Activated T-helper 1 cell treated with anti-CD3 and anti-CD28 coated beads, Interleukin-12 subunit alpha, Interleukin-12 subunit beta, Interleukin-2, Interleukin-4 antibody, amounts not matched to agents 30 ng/mL and 10 ng/mL and 1 ng/mL, durations not matched to agents 14 hours and 24 hours and 36 hours (primary cell): ENCODE results near the gene XPC. TPM values are rescaled to one million over a fixed set of nuclear protein-coding genes. Genes with fewer than 3 reads are reported as not detected.

Source experiments
- DNase-seq: peaks from one replicate; pipeline ENCODE4 v3.0.0; 2021; ENCODE audit warnings: low spot score
- H3K27ac Mint-ChIP-seq: one replicate; pipeline ENCODE4 v1.8.0; 2021; ENCODE audit warnings: mild to moderate bottlenecking, mixed read lengths
- H3K27me3 Mint-ChIP-seq: one replicate; pipeline ENCODE4 v1.8.0; 2022; ENCODE audit warnings: mild to moderate bottlenecking, moderate library complexity, mixed read lengths; ENCODE audit not compliant: insufficient read depth
- H3K36me3 Mint-ChIP-seq: one replicate; pipeline ENCODE4 v1.8.0; 2021; ENCODE audit warnings: low read depth, mixed read lengths
- H3K4me1 Mint-ChIP-seq: one replicate; pipeline ENCODE4 v1.8.0; 2021; ENCODE audit warnings: low read depth, mixed read lengths
- H3K4me3 Mint-ChIP-seq: one replicate; pipeline ENCODE4 v1.8.0; 2021; ENCODE audit warnings: mild to moderate bottlenecking, moderate library complexity, mixed read lengths
- H3K9me3 Mint-ChIP-seq: one replicate; pipeline ENCODE4 v1.8.0; 2021; ENCODE audit warnings: mixed read lengths
- intact Hi-C: fragments of 100-400 bp; cut with micrococcal nuclease; formaldehyde crosslinking; loops from one replicate; pipeline ENCODE4 v1.15.1; 2024
- total RNA-seq: library from RNA; stranded (reverse); gene quantifications from 2 replicates; pipeline ENCODE4 v1.2.3, GENCODE V29; 2022

XPC gene
- total RNA-seq, 1 donor from 2014 or later: 34.1 TPM

DNA sequence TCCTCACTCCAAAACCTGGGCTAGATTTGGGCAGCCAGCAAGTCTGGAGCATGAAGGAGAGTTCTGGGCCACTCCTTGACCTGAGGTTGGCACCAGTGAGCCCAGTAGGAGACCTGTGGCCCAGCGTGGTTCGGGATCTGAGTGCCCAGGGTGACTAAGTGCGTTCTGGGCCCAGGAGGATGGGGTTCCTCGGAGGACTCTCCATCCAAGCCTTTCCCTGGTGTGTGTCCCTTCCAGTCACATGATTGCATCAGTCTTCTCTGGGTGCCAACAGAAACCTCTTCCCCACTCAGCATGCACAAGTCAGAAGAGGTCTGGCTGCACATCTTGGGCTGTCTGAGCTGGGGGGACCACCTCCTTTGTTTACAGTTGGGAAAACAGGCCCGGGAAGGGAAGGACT lies 38.6 kb downstream of the XPC start:
- intact Hi-C loops: no loop called here
- no peak for DNase-seq
- Mint-ChIP-seq H3K9me3 (no peaks in the 10 kb centered on the region), H3K36me3 (peaks cover 46% of the 10 kb centered on the region), H3K27ac (no peak overlapping the region), H3K4me3 (no peak overlapping the region), H3K27me3 (no peaks in the 10 kb centered on the region), H3K4me1 (peaks cover 44% of the 10 kb centered on the region)

GRCh38 chr3:14138878-14139655 lies 39.3 kb downstream of the XPC start:
- peaks cover 47% of the 10 kb centered on the region for H3K36me3 Mint-ChIP-seq
- no peak overlapping the region for H3K27ac Mint-ChIP-seq
- no peak overlapping the region for H3K4me3 Mint-ChIP-seq
- intact Hi-C loops: no loop called here
- H3K27me3 Mint-ChIP-seq: no peaks in the 10 kb centered on the region
- peaks cover 37% of the 10 kb centered on the region for H3K4me1 Mint-ChIP-seq
- no peak for DNase-seq
- H3K9me3 Mint-ChIP-seq: no peaks in the 10 kb centered on the region

DNA sequence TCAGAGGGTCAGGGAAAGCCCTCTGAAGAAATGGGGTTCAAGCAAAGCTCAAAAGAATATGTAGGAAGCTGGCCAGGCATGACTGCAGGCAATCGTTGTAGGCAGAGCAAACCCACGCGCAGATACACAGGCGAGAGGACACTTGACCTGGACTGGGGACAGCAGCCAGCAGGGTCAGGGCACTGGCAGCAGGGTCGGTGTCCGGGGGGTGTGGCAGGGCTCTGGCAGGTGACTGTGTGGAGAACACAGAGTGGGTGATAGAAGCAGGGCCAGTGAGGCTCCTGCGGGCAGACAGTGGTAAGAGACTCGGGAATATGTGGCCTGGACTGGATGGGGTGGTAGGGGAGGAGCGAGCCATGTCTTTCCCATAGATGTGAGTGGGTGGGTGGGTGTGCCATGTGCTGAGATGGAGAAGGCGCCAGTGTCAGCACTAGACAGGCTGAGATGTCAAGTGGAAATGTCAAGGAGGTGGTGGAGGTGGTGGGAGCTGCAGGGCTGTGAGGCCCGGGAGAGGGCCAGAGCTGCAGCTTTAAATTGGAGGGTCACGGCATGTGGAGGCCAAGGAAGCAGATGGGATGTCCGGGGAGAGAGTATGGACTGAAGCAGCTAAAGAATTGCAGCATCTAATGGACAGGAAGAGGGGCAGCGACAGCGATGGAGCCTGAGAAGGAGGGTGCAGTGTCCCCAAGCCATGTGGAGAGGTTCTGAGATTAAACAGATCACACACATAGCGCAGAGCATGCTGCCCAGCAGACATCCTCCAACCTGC lies 40.1 kb downstream of the XPC start:
- Mint-ChIP-seq H3K4me3 (no peak overlapping the region), H3K36me3 (peaks cover 53% of the 10 kb centered on the region), H3K27ac (no peak overlapping the region), H3K27me3 (no peaks in the 10 kb centered on the region), H3K4me1 (peaks cover 30% of the 10 kb centered on the region), H3K9me3 (no peaks in the 10 kb centered on the region)
- no peak for DNase-seq
- intact Hi-C loops: no loop called here

DNA sequence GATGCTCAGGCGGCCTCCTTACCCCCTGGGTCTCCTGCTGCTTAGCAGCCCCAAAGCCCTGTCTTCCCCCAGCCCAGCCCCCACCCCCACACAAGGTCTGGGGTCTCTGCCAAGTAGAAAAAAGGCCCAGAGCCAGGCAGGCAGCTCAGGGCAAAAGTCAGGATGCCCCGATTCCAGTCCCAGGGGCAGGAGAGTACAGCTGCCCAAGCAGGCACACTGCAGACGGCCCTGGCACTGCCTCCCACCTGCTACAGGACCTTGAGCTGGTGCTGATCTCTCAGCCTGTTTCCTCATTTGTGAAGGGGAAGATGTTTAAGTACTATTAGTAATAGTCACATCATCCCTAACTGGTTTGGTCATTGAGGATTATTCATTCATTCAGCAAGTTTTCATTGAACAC lies 41.0 kb downstream of the XPC start:
- no peaks in the 10 kb centered on the region for H3K9me3 Mint-ChIP-seq
- H3K36me3 Mint-ChIP-seq: peaks cover 56% of the 10 kb centered on the region
- intact Hi-C loops: no loop called here
- DNase-seq: no peak
- peaks cover 22% of the 10 kb centered on the region for H3K4me1 Mint-ChIP-seq
- no peak overlapping the region for H3K4me3 Mint-ChIP-seq
- no peaks in the 10 kb centered on the region for H3K27me3 Mint-ChIP-seq
- no peak overlapping the region for H3K27ac Mint-ChIP-seq

GRCh38 chr3:14137004-14137403 lies 41.4 kb downstream of the XPC start:
- intact Hi-C loops: no loop called here
- no peak overlapping the region for H3K27ac Mint-ChIP-seq
- H3K27me3 Mint-ChIP-seq: no peaks in the 10 kb centered on the region
- DNase-seq: no peak
- no peak overlapping the region for H3K4me3 Mint-ChIP-seq
- peaks cover 17% of the 10 kb centered on the region for H3K4me1 Mint-ChIP-seq
- no peaks in the 10 kb centered on the region for H3K9me3 Mint-ChIP-seq
- peaks cover 57% of the 10 kb centered on the region for H3K36me3 Mint-ChIP-seq

DNA sequence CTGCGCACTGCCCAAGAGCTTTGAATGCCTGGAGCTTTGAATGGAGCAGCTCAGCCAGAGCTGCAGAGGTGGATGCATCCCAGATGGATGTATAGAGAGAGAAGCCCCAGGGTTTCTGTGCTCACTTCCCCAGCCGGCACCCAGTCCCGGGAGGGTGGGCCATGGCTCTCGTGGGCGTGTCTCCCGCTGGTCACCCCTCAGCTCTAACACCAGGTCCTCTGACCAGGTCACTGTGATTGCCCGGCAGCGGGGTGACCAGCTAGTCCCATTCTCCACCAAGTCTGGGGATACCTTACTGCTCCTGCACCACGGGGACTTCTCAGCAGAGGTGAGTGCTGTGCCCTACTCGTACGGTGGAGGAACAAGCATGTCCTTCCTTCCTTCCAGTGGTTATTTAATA lies 42.8 kb downstream of the XPC start:
- no peak overlapping the region for H3K27ac Mint-ChIP-seq
- DNase-seq: no peak
- H3K4me3 Mint-ChIP-seq: no peak overlapping the region
- H3K9me3 Mint-ChIP-seq: no peaks in the 10 kb centered on the region
- peaks cover 3% of the 10 kb centered on the region for H3K4me1 Mint-ChIP-seq
- peaks cover 59% of the 10 kb centered on the region for H3K36me3 Mint-ChIP-seq
- H3K27me3 Mint-ChIP-seq: no peaks in the 10 kb centered on the region
- intact Hi-C loops: no loop called here

GRCh38 chr3:14134291-14134690 lies 44.1 kb downstream of the XPC start:
- intact Hi-C loops: no loop called here
- Mint-ChIP-seq H3K4me3 (no peak overlapping the region), H3K9me3 (no peaks in the 10 kb centered on the region), H3K4me1 (no peaks in the 10 kb centered on the region), H3K36me3 (peaks cover 63% of the 10 kb centered on the region), H3K27me3 (no peaks in the 10 kb centered on the region), H3K27ac (no peak overlapping the region)
- no peak for DNase-seq

DNA sequence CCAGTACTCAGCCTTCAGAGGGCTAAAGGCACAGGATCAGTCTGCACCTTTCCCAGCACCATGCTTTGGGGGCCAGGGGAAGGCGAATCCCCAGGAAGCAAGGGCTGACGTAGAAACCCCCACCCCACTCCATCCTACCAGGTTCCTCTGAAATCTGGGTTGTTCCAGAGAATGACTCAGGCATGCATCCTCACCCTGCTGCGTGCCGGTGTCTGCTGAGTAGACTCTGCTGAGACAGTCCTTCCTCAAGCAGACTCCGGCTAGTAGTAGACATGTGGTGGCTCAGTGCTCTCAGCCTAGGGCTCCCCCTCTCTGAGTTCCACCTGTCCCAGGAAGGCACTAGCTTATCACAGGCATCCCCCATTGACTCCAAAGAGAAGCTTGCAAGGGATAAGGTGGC lies 44.5 kb downstream of the XPC start:
- H3K9me3 Mint-ChIP-seq: no peaks in the 10 kb centered on the region
- intact Hi-C loops: no loop called here
- peaks cover 65% of the 10 kb centered on the region for H3K36me3 Mint-ChIP-seq
- H3K4me3 Mint-ChIP-seq: no peak overlapping the region
- no peaks in the 10 kb centered on the region for H3K27me3 Mint-ChIP-seq
- no peak overlapping the region for H3K27ac Mint-ChIP-seq
- DNase-seq: no peak
- H3K4me1 Mint-ChIP-seq: no peaks in the 10 kb centered on the region

DNA sequence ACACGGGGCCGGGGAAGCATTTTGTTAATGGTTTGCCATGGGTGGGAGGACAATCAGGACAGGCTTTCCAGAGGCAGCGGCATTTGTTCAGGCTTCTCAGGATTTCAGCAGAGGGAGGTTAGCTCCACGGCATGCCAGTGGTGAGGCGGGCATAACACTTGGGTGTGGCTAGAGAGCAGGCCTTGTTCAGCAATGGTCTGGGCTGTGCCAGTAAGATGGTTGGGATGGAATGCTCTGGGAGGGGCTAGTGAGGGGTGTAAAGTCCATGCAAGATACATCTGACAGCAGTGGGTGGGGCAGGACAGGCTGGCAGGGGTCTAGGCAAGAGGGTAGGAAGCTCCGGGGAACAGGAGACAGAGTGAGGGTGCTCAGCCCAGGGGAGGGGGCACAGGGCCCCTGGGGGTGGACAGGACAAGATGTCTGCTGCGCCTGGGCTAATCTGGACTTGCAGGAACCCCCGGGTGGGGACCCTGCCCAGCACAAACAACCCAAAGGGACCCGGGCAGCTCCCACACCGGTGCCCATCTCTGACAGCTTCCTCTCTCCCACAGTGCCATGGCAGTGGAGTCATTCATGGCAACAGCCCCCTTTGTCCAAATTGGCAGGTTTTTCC lies 45.1 kb downstream of the XPC start:
- Mint-ChIP-seq H3K27ac (no peak overlapping the region), H3K9me3 (no peaks in the 10 kb centered on the region), H3K4me3 (no peak overlapping the region), H3K36me3 (peaks cover 67% of the 10 kb centered on the region), H3K27me3 (no peaks in the 10 kb centered on the region), H3K4me1 (peaks cover 3% of the 10 kb centered on the region)
- intact Hi-C loops: no loop called here
- DNase-seq: no peak

DNA sequence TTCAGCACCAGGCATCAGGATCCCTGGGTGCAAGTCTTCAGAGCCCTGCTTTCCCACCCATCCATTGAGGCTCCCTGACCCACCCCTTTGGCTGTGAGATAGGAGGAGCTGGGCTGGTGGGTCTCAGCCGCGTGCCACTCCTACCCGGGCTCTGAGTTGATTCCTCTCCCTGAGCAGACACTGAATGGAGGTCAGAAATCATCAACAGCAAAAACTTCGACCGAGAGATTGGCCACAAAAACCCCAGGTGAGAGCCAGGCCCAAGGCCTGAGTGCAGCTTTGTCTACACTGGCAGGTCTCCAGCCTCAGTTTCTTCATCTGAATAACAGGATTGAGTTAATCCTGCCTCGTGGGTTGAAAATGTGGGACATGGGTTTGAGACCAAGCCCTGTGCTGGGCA lies 45.7 kb downstream of the XPC start:
- Mint-ChIP-seq H3K27ac (no peak overlapping the region), H3K4me1 (peaks cover 9% of the 10 kb centered on the region), H3K36me3 (peaks cover 67% of the 10 kb centered on the region), H3K9me3 (no peaks in the 10 kb centered on the region), H3K27me3 (no peaks in the 10 kb centered on the region), H3K4me3 (no peak overlapping the region)
- intact Hi-C loops: no loop called here
- no peak for DNase-seq

GRCh38 chr3:14132120-14132519 lies 46.3 kb downstream of the XPC start:
- H3K4me3 Mint-ChIP-seq: no peak overlapping the region

GRCh38 chr3:14131134-14131533 lies 47.3 kb downstream of the XPC start:
- Mint-ChIP-seq H3K27ac (no peak overlapping the region), H3K4me1 (peaks cover 24% of the 10 kb centered on the region), H3K4me3 (no peak overlapping the region), H3K27me3 (no peaks in the 10 kb centered on the region), H3K9me3 (no peaks in the 10 kb centered on the region), H3K36me3 (peaks cover 66% of the 10 kb centered on the region)
- DNase-seq: no peak
- intact Hi-C loops: no loop called here

More at GRCh38 chr3:14132120-14132519, 46.3 kb downstream of the XPC start:
- Mint-ChIP-seq H3K9me3 (no peaks in the 10 kb centered on the region), H3K4me1 (peaks cover 15% of the 10 kb centered on the region), H3K27me3 (no peaks in the 10 kb centered on the region), H3K27ac (no peak overlapping the region), H3K36me3 (peaks cover 70% of the 10 kb centered on the region)
- DNase-seq: no peak
- intact Hi-C loops: no loop called here

GRCh38 chr3:14130707-14131106 lies 47.7 kb downstream of the XPC start:
- peaks cover 62% of the 10 kb centered on the region for H3K36me3 Mint-ChIP-seq
- H3K27ac Mint-ChIP-seq: no peak overlapping the region
- DNase-seq: no peak
- H3K9me3 Mint-ChIP-seq: no peaks in the 10 kb centered on the region
- no peaks in the 10 kb centered on the region for H3K27me3 Mint-ChIP-seq
- H3K4me1 Mint-ChIP-seq: peaks cover 29% of the 10 kb centered on the region
- intact Hi-C loops: no loop called here
- no peak overlapping the region for H3K4me3 Mint-ChIP-seq
